NK-92 treated with Interleukin-12 subunit alpha and Interleukin-12 subunit beta, amount 100 ng/mL, for 24 hours (cell line): ENCODE results near the gene AHCY.
"Not testable (repeated sequence)": the region's sequence is repeated elsewhere in the genome, so short reads cannot be mapped to it uniquely, and the experiment has no call there.

Experiments
- DNase-seq: peaks from one replicate; lab custom pipeline; 2025; lab: John Stamatoyannopoulos, UW

The AHCY gene

DNA sequence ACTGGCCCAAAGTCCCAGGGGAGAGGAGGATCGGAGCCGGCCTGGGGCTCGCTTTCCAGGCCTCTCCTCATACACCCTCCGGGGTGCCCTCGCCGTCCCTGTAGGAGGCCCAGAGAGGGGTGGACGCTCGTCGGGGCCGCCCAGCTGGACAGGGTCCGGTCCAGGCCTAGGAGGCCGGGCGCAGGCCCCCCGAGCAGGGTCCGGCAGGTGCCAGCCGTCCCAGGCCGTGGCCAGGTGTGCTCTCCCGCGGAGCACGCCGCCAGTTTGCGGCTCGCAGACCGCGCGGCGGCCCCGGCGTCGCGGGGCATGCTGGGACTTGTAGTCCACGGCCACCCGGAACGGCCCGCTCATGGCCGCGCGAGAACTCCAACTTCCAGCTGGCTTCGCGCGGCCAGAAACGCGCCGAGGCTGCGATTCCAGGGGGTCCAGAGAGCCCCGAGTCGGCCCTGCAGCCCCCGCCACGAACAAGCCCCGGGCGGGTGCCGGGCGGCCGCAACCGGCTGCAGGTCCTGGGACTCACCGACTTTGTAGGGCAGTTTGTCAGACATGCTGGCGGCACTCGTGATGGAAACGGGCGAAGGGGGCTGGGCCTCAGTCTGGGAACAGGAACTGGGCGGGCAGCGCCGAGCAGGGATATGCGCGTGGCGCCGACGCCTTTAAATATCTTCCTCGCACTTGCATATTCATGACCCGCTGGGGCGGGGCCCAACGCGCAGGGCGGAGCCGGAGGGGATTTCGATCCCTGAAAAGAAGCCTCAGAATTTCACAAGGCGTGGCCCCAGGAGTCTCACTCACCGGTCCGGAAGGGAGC lies at the start of gene AHCY:
TSS of gene AHCY (minus strand) at position 633 of the 811 bp plus-strand sequence. CDS start at position 548, 85 bp downstream.
- peak; percentile 94 for DNase-seq

DNA sequence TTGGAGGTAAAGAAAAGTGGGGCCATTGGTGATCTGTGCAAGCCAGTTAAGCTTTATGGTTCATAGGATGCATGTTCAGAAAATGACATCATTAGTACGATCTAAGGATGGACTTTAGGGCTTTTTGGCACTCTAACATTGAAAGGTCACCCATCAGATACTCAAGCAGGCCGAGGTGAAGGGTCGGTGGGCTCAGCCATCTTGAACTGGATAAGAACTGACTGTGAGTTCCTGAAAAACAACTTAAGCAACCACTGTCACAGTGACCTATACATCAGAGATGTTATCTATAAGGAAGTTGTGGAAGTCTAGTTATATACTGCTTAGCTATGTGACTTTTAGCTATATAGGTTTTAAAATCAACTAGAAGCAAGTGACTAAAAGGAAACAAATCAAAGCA lies 46.9 kb upstream of the AHCY start:
- no peak for DNase-seq

DNA sequence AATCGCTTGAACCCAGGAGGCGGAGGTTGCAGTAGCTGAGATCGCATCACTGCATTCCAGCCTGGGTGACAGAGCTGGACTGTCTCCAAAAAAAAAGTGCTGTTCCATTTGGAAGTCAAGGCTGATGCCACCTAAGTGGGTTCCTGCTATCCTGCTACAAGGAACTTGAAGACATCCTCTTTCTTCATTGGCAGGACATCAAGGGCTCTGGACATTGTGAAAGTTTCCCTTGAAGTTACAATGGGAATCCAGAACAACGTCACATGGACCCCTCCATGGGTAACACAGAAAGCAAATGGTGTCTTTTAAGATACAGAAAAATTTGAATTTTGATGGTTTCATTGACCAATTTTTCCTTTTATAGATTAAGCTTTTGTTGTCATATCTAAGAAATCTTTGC lies 44.4 kb upstream of the AHCY start:
- DNase-seq: no peak

DNA sequence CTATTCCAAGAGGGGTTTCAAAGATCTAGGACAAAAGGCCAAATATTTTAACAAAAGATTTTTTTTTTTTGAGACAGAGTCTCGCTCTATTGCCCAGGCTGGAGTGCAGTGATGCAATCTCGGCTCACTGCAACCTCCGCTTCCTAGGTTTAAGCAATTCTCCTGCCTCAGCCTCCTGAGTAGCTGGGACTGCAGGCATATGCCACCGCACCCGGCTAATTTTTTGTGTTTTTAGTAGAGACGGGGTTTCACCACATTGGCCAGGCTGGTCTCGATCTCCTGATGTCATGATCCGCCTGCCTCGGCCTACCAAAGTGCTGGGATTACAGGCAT lies 43.3 kb upstream of the AHCY start:
- DNase-seq: not testable (repeated sequence)

DNA sequence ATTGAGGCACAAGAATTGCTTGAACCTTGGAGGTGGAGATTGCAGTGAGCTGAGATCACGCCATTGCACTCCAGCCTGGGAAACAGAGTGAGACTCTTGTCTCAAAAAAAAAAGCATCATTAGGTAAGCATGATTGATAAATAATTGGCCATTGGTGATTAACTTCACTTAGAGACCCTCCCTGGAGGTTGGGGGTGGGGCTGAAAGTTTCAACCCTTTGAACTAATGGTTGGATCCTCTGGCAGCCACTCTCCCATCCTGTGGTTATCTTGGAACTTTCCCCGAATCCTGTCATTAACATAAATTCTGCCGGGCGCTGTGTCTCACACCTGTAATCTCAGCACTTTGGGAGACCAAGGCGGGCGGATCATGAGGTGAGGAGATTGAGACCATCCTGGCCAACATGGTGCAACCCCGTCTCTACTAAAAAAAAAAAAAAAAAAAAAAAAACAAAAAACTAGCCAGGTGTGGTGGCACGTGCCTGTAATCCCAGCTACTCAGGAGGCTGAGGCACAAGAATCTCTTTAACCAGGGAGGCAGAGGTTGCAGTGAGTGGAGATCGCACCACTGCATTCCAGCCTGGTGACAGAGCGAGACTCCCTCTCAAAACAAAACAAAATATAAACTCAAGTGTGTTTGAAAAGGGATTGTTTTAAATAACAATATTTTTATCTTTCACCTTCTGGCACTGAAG lies 42.8 kb upstream of the AHCY start:
- not testable (repeated sequence) for DNase-seq

DNA sequence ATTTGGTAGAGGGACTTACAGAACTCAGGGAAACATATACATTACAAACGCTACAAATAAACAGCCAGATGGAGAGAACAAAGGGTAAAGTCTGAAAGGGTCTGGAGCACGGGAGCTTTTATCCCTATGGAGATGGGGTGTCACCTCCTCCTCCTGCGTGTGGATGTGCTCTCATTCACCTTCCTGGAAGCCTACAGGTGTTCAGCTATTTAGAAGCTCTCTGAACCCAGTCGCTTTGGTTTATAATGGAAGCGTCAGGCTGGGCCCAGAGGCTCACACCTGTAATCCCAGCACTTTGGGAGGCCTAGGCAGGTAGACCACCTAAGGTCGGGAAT lies 42.2 kb upstream of the AHCY start:
- no peak for DNase-seq

DNA sequence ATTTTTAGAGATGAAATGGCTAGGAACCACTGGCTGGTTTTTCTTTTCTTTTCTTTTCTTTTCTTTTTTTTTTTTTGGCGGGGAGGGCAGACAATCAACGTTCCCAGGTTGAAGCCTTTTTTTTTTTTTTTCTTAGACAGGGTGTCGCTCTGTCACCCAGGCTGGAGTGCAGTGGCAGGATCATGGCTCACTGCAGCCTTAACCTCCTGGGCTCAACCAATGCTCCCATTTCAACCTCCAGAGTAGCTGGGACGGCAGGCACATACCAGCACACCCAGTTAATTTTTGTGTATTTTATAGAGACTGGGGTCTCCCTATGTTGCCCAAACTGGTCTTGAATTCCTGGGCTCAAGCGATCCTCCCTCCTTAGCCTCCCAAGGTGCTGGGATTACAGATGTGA lies 41.1 kb upstream of the AHCY start:
- no peak for DNase-seq

DNA sequence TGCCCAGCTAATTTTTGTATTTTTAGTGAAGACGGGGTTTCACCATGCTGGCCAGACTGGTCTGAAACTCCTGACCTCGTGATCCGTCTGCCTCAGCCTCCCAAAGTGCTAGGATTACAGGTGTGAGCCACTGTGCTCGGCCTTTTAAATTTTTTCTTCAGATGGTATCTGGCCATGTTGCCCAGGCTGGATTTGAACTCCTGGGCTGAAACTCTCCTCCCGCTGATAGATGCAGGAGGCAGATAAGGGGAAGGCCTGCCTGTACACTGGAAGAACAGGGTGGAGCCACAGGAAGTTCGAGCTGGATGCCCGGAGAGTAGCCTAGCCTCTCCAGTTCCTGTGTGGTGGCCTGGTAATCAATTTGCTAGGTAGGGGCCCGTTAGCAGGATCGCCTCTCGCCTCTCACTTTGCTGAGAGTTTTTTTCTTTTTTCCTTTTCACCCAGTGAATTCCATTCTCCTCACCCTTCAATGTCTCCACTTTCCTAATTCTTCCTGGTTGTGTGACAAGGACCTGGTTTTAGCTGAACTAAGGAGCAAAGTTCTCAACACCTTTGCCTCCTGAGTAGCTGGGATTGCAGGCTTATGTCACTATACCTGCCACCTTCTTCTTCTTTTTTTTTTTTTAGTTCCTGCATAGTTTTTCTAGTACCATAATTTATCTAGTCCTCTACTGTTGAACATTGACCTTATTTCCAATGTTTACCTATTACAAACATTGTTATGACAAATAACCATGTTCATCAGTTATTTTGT lies 40.5 kb upstream of the AHCY start:
- DNase-seq: no peak

DNA sequence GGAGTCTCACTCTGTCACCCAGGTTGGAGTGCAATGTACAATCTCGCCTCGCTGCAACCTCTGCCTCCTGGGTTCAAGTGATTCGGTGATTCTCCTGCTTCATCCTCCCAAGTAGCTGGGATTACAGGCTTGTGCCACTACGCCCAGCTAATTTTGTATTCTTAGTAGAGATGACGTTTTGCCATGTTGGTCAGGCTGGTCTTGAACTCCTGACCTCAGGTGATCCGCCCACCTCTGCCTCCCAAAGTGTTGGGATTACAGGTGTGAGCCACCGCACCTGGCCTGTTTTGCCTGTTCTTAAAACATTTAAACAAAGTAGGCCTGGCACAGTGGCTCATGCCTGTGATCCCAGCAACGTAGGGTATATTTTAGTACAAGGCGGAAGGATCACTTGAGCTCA lies 38.0 kb upstream of the AHCY start:
- DNase-seq: not testable (repeated sequence)

DNA sequence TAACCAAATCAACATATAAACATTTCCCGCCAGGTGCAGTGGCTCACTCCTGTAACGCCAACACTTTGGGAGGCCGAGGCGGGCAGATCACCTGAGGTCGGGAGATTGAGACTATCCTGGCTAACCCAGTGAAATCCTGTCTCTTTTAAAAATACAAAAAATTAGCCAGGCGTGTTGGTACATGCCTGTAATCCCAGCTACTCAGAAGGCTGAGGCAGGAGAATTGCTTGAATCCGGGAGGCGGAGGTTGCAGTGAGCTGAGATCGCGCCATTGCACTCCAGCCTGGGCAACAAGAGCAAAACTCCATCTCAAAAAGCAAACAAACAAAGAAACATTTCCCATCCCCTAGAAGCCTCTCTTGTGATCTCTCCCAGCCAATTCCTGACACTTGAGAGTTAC lies 37.6 kb upstream of the AHCY start:
- DNase-seq: not testable (repeated sequence)

DNA sequence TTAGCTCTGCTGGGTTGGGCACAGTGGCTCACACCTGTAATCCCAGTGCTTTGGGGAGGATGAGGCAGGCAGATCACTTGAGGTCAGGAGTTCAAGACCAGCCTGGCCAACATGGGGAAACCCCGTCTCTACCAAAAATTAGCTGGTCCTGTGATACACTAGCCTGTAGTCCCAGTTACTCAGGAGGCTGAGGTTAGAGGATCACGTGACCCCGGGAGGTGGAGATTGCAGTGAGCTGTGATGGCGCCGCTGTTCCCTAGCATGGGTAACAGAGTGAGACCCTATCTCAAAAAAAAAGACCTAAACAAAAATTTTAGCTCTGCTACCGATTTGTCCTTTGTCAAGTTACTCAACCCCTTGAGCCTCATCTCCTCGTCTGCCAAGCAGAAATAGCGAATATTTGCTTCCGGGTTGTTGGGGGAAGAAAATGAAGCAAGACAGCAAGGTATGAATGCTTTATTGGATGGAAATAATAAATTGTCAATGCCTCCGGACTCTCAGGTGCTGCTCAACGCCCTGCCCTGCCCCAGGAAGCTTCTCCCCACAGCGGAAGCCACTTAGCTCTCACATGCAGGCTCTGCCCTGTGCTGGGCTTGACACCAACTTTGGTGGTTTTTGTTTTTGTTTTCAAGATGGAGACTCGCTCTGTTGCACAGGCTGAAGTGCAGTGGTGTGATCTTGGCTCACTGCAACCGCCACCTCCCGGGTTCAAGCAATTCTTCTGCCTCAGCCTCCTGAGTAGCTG lies 35.0 kb upstream of the AHCY start:
- peak; percentile 47 for DNase-seq

DNA sequence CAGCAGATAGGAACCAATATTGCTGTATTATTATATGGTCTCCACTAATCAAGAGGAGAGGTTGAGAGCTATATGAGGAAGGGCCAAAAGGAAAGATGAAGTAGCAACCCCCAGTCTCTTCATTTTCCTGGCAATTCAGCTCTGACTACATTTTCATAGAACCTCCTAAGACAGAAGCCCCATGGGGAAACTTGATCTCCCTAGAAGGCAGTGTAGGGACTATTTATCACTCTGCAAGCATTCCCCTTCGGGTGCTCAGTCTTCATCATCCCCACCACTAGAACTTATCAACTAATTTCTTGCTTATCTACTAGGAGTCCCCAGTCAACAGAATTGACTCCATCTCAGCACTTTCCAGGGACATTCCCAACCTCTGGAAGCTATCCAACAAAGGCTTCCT lies 34.4 kb upstream of the AHCY start:
- no peak for DNase-seq

DNA sequence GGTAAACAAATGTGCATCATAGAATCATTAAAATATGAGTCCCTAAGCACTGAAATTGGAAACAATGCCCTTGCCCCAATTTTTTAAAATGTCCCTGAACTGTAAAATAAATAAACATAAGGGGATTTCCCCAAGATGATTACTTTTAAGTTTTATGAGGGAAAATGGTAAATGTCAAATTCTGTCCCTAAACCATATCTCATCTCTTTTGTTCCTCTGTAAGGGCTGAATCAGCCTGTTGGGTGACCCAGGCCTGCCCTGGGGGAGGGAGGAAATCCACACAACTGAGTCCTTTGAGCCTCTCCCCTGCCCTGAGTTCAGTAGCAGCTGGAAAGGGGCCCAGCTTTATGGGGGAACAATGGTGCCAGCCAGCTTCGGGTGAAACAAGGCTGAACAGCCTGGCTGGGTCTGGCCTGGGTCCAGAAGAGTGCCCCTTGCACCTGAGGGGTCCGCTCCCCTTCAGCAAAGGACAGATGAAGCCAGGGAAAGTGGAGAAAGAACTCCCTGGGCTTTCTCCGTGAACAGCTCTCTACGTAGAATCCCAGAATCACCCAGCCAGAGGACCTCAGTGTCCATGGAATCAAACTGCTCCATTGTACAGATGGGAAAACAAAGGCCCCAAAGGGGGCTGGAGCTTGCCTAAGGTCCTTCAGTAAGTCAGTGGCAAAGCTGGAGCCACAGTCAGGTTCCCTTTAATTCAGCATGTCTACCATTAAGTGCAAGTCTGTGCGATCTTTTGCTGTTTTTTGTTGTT lies 31.7 kb upstream of the AHCY start:
- no peak for DNase-seq

DNA sequence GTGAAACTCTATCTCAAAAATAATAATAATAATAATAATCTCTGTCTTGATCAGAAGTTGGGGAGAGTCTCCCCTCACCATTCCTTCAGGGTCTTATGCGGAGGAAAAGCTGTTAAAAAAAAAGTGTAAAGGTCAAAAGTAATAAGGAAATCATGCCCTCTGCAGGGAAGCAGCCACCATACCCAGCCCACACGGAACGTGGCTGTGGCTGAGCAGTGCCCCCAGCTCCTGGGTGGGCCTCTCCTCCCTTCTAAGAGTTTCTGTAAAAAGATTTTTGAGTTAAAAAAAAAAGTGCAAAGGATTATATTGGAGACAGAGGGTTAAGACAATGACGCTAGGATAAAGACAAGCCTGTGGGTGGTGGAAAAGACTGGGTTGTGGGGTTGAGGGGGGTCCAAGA lies 30.6 kb upstream of the AHCY start:
- no peak for DNase-seq

DNA sequence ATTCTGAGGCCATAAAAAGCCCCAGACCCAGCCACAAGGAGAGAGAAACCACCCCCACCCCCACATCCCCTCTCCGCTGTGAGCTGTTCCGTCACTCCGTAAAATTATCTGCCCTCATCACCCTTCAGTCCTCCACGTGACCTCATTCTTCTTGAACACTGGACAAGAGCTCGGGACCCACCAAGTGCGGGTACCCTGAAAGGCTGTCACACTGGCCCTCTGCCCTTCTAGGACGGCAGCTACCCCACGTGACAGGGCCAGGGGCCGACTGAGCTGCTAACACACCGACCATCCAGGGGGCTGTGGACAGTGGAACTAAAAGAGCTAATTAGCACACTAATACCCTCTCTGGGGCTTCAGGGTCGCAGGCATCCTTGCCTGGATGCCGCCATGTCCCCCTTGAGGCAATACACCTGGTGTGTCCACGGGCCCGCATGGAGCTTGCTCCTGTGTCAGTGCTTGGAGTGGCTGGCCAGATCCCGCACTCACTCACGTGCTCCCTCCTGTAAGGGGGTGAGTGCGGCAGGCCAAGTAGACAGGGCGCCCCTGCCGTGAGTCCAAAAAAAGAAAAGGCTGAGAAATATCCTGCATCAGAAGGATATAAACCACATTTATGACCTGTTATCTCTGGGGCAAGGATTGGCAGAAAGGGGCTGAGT lies 29.2 kb upstream of the AHCY start:
- DNase-seq: no peak

DNA sequence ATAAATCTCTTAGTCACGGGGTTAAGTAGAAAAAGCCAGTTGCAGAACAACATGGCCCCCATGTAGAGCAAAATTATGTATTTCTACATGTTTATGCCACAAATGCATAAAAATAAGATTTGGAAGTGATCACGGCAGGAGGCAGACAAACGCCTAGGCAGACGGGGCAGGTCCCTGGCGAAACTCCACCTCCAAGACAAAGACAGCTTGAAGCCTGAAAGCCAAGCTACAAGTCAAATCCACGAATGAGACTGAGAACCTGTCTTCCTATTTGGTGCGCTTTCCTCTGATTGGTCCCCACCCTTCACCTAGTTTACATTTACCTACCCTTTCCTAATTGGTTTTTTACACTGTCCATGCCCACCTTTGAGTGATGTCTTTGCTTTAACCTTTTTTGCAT lies 28.7 kb upstream of the AHCY start:
- no peak for DNase-seq

DNA sequence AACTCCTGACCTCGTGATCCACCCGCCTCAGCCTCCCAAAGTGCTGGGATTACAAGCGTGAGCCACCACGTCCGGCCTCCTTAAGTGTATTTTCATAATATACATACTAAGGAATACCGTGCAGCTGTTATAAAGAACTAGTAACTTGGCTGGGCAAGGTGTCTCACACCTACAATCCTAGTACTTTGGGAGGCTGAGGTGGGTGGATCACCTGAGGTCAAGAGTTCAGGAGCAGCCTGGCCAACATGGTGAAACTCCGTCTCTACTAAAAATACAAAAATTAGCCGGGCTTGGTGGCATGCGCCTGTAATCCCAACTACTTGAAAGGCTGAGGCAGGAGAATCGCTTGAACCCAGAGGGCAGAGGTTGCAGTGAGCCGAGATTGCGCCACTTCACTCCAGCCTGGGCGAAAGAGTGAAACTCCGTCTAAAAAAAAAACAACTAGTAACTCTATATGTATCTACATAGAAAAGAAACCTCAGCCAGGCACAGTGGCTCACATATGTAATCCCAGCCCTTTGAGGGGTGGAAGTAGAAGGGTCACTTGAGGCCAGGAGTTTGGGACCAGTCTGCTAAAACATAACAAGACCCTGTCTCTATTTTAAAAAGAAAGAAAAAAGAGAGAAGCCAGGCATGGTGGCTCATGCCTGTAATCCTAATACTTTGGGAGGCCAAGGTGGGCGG lies 27.8 kb upstream of the AHCY start:
- DNase-seq: not testable (repeated sequence)

DNA sequence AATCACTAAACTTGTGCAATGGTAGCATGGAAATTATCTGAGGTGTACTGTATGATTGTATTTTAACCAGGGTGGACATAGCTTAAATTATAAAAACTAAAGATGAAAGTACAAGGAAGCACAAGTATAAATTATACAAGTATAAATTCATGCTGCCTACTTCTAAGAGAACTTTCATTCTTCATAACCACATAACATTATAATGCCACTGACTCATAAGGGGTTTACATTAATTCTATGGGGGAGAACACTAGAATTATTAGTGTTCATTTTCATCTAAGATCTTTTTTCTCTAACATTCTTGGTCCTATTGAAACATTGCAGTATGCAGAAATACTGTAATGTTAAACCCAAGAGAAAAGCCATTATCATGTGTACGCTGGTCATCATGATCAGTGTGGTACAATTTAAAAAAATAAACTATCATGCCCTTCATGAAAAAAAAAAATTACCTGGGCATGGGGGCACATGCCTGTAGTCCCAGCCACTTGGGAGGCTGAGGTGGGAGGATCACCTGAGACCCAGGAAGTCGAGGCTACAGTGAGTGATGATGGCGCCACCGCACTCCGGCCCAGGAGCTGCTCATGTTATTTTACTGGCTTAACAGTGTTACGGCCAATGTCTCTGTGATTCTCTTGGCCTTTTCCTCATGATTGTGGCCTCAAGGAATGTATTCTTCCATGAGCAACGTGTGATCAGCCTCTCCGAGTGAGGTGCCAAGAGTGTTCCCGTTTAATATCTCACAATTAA lies 25.9 kb upstream of the AHCY start:
- DNase-seq: no peak

DNA sequence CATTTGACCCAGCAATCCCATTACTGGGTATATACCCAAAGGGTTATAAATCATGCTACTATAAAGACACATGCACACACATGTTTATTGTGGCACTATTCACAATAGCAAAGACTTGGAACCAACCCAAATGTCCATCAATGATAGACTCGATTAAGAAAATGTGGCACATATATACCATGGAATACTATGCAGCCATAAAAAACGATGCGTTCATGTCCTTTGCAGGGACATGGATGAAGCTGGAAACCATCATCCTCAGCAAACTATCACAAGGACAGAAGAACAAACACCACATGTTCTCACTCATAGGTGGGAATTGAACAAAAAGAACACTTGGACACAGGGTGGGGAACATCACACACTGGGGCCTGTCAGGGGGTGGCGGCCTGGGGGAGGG lies 25.1 kb upstream of the AHCY start:
- not testable (repeated sequence) for DNase-seq

DNA sequence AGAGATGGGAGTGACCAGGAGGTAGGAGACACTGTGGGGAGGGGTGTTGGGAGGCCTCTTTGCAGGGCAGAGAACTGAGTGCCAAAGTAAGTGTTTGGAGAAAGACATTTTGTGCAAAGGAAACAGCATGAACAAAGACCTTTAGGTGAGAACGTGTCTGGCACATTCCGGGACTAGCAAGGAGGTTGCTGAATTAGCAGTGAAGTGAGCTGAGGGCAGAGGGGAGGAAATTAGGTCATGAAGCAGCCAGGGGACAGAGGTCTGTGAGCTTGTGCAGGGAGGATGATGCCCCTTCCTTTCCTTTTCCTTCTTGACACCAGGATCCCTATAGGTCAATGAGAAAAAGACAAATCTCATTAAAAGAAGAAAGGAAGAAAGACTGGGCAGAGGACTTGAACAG lies 21.4 kb upstream of the AHCY start:
- DNase-seq: no peak
